OCI-LY3 (cell line): ENCODE results near the gene ZNF141.

Source experiments
- H2AFZ ChIP-seq: fragments of 200-600, 300-600 bp; shearing (Covaris generic); 2 replicates; pipeline ENCODE4 v1.6.0; 2014; ENCODE audit warnings: antibody characterized with exemption, low read depth, low read length
- H3K27ac ChIP-seq: fragments of 200-600, 300-600 bp; sonication (generic); 2 replicates; pipeline ENCODE4 v1.5.1; 2014; ENCODE audit warnings: mild to moderate bottlenecking, low read length, moderate library complexity, mixed read lengths
- H3K27me3 ChIP-seq: fragments of 200-600, 300-600 bp; sonication (generic); 2 replicates; pipeline ENCODE4 v1.6.1; 2014; ENCODE audit warnings: low read depth, low read length, mixed read lengths
- H3K36me3 ChIP-seq: fragments of 200-600, 300-600 bp; sonication (generic); replicated peaks from 2 replicates; pipeline ENCODE3; 2014; ENCODE audit warnings: low read depth, low read length, mixed read lengths
- H3K4me1 ChIP-seq: fragments of 300-600, 200-600 bp; sonication (generic); 2 replicates; pipeline ENCODE4 v1.6.1; 2014; ENCODE audit warnings: low read length, mixed read lengths
- H3K4me2 ChIP-seq: fragments of 200-600, 300-600 bp; sonication (generic); 2 replicates; pipeline ENCODE4 v1.6.1; 2014; ENCODE audit warnings: low read length, mixed read lengths
- H3K4me3 ChIP-seq: fragments of 300-600, 200-600 bp; sonication (generic); 2 replicates; pipeline ENCODE4 v1.5.1; 2014; ENCODE audit warnings: antibody characterized with exemption, mild to moderate bottlenecking, low read length, moderate library complexity
- H3K79me2 ChIP-seq: fragments of 300-600, 200-600 bp; shearing (Covaris generic); 2 replicates; pipeline ENCODE4 v1.6.1; 2014; ENCODE audit warnings: mild to moderate bottlenecking, low read length, mixed read lengths
- H3K9ac ChIP-seq: fragments of 300-600, 200-600 bp; shearing (Covaris generic); 2 replicates; pipeline ENCODE4 v1.6.0; 2014; ENCODE audit warnings: mild to moderate bottlenecking, low read length, moderate library complexity
- H3K9me3 ChIP-seq: fragments of 200-600, 300-600 bp; shearing (Covaris generic); 2 replicates; pipeline ENCODE4 v1.6.1; 2014; ENCODE audit warnings: low read length, mixed read lengths; ENCODE audit not compliant: insufficient read depth
- H4K20me1 ChIP-seq: fragments of 200-600, 300-600 bp; sonication (generic); 2 replicates; pipeline ENCODE4 v1.6.1; 2016; ENCODE audit warnings: low read length, mixed read lengths; ENCODE audit not compliant: insufficient read depth
- EZH2phosphoT487 ChIP-seq: fragments of 200-600 bp; shearing (Covaris generic); IDR thresholded peaks from 2 replicates; pipeline ENCODE4 v1.6.1; 2018; ENCODE audit warnings: antibody characterized with exemption, mixed run types, low read depth
- TF ChIP-seq, protein P1 (sequence below): fragments of 200-600, 300-600 bp; sonication (generic); IDR thresholded peaks from 2 replicates; pipeline ENCODE4 v1.5.1; 2014; ENCODE audit warnings: antibody characterized with exemption, low read length, low read depth

ZNF141 gene

DNA sequence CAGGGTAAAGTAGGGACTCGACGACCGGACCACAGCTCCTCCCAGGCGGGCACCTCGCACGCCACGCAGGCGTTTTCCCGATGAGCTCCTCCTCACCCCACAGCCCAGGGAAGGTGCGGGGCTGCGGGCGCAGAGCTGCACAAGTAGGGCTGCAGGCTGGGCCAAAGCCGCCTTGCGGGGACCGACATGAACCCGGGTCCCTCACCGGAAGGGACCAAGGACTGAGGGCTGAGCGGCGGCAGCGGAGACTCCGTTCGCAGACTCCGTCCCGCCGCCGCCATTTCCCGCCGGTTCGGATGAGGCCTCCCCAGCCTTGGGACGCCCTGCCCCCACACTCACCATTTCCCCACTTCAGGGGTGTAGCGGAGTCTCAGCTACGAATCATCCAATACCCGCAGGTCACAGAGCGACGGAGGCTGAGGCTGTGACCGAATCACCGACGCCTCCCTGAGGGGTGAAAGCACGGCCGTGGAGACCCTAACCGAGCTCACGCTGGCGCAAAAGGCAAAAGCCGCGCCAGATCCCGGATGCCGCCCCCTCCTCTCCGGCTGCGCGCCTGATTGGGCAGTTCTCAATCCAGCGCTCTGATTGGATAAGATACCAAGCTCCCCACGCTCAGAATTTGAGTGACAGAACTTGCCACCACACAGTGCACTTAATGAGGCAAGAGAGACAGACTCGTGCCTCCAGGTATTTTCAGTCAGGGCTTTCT lies 32.5 kb upstream of the ZNF141 start, which contains the start of gene ZNF732:
Gene ZNF732 (minus strand): TSS at position 506 of the 712 bp plus-strand sequence. CDS start 164 bp downstream, at position 342.
- Histone ChIP-seq H3K4me3 (peak within 1 kb of the TSS; percentile 39; the same call in 1 of the 2 replicates), H3K9ac (peak within 1 kb of the TSS; percentile 42; the same call in 1 of the 2 replicates), H3K9me3 (peaks cover 33% of the 10 kb centered on the region), H3K4me1 (peaks cover 28% of the 10 kb centered on the region), H3K27ac (peak within 1 kb of the TSS; percentile 79), H3K36me3 (peaks cover 10% of the 10 kb centered on the region), H4K20me1 (no peaks in the 10 kb centered on the region), H3K27me3 (0 out of 2 replicates have a peak, but pooled peaks cover 5% of the 10 kb centered on the region), H3K79me2 (no peaks in the 10 kb centered on the region), H2AFZ (peak within 1 kb of the TSS; percentile 45; the same call in 1 of the 2 replicates), H3K4me2 (peak within 1 kb of the TSS; percentile 56; the same call in 1 of the 2 replicates)
- TF ChIP-seq, protein P1, sequence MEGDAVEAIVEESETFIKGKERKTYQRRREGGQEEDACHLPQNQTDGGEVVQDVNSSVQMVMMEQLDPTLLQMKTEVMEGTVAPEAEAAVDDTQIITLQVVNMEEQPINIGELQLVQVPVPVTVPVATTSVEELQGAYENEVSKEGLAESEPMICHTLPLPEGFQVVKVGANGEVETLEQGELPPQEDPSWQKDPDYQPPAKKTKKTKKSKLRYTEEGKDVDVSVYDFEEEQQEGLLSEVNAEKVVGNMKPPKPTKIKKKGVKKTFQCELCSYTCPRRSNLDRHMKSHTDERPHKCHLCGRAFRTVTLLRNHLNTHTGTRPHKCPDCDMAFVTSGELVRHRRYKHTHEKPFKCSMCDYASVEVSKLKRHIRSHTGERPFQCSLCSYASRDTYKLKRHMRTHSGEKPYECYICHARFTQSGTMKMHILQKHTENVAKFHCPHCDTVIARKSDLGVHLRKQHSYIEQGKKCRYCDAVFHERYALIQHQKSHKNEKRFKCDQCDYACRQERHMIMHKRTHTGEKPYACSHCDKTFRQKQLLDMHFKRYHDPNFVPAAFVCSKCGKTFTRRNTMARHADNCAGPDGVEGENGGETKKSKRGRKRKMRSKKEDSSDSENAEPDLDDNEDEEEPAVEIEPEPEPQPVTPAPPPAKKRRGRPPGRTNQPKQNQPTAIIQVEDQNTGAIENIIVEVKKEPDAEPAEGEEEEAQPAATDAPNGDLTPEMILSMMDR: no peak
- TF ChIP-seq EZH2phosphoT487: no peak

DNA sequence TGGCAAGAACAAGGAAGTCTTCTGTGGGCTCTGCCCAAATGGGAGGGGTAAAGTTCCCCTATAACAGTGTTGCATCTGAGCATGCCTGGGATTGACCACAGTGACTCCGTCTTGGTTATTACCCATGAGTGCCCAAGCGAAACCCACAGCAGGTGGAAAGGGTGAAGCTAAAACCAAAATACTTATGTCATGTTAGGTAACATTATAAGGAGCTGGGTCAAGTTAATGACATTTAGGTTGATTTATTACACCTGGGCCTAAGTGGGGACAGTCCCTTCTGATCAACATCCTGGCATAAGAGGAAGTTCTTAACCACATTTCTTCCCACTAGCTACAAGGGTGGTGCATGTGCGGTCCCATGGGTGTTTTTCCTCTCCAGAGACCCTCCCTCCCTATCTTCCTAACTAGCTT lies 31.1 kb upstream of the ZNF141 start:
- Histone ChIP-seq H2AFZ (no peak overlapping the region), H3K79me2 (no peaks in the 10 kb centered on the region), H3K4me1 (peaks cover 28% of the 10 kb centered on the region), H3K36me3 (peaks cover 16% of the 10 kb centered on the region), H3K27me3 (0 out of 2 replicates have a peak, but pooled peaks cover 5% of the 10 kb centered on the region), H4K20me1 (no peaks in the 10 kb centered on the region), H3K4me2 (peak overlapping the region; percentile 56), H3K9me3 (peaks cover 40% of the 10 kb centered on the region), H3K27ac (peak overlapping the region; percentile 79), H3K9ac (no peak overlapping the region; the same call in 1 of the 2 replicates), H3K4me3 (peak overlapping the region; percentile 39; the same call in 1 of the 2 replicates)
- TF ChIP-seq EZH2phosphoT487: peak; percentile 82
- TF ChIP-seq, protein P1: no peak

DNA sequence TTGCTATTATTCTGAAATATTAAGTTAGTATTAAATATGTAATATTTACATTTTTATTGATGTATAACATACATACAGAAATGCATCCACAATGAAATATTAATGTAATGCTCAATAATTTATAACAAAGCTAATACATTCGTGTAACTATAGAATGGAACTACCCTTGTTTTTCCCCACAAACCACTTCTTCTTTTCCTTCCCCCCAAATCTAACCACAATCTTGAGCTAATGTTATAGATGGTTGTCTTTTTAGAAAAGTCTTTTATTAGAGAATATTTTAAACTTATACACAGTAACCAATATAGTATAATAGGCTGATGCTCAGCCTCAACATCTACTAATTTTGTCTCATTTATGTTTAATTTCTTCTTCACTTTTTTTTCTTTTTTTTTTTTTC lies 27.8 kb upstream of the ZNF141 start:
- Histone ChIP-seq H4K20me1 (no peaks in the 10 kb centered on the region), H3K27ac (no peak overlapping the region), H3K9me3 (peaks cover 47% of the 10 kb centered on the region), H3K4me3 (no peak overlapping the region), H3K4me1 (peaks cover 28% of the 10 kb centered on the region), H3K9ac (no peak overlapping the region), H3K27me3 (0 out of 2 replicates have a peak, but pooled peaks cover 5% of the 10 kb centered on the region), H3K4me2 (no peak overlapping the region), H3K36me3 (peaks cover 16% of the 10 kb centered on the region), H2AFZ (no peak overlapping the region), H3K79me2 (no peaks in the 10 kb centered on the region)
- TF ChIP-seq, protein P1: no peak
- TF ChIP-seq EZH2phosphoT487: no peak

DNA sequence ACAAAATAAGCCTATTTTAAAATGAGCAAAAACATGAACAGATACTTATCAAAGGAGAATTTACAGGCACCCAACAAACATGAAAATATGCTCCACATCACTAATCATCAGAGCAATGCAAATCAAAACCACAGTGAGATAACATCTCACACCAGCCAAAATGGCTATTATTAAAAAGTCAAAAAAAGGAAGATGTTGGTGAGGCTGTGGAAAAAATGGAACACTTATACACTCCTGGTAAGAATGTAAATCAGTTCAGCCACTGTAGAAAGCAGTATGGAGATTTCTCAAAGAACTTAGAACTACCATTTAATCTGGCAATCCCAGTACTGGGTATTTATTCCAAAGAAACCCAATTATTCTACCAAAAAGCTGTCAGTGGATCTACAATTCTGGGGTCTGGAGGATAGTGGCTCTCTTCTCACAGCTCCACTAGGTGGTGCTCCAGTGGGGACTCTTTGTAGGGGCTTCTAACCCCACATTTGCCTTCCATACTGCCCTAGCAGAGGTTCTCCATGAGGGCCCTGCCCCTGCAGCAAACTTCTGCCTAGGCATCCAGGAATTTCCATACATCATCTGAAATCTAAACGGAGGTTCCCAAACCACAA lies 23.2 kb upstream of the ZNF141 start:
- Histone ChIP-seq H3K4me1 (peaks cover 7% of the 10 kb centered on the region), H2AFZ (no peak overlapping the region), H3K27ac (no peak overlapping the region), H3K9me3 (peaks cover 15% of the 10 kb centered on the region; the same call in 1 of the 2 replicates), H4K20me1 (no peaks in the 10 kb centered on the region), H3K36me3 (peaks cover 6% of the 10 kb centered on the region), H3K9ac (no peak overlapping the region), H3K27me3 (no peaks in the 10 kb centered on the region), H3K4me2 (no peak overlapping the region), H3K79me2 (no peaks in the 10 kb centered on the region), H3K4me3 (no peak overlapping the region)
- TF ChIP-seq EZH2phosphoT487: no peak
- TF ChIP-seq, protein P1: no peak
